CD8-positive, alpha-beta memory T cell (primary cell): ENCODE results near the gene BRD7. TPM values are rescaled to one million over a fixed set of nuclear protein-coding genes. Genes with fewer than 3 reads are reported as not detected.
A peak's percentile ranks its signal among the peaks of the same experiment; 100 is the strongest.

Experiments used
- CTCF ChIA-PET: fragments of 350-600 bp; sonication (Branson Sonifier 250); formaldehyde crosslinking; loops from one replicate; lab custom pipeline; 2021; ENCODE audit warnings: antibody characterized with exemption; lab: Charles Lee
- POLR2A ChIA-PET: fragments of 350-600 bp; sonication (Branson Sonifier 250); formaldehyde crosslinking; loops from one replicate; lab custom pipeline; 2021; ENCODE audit warnings: antibody characterized with exemption; lab: Charles Lee
- DNase-seq, 5 donors: peaks; one replicate each; pipeline versions ENCODE4 v3.0.0 to v3.0.0-alpha.2; 2020 to 2022; ENCODE audit warnings: mixed read lengths in 1 of 5
- H3K27ac ChIP-seq: one replicate; pipeline ENCODE4 v1.7.0; 2013; ENCODE audit warnings: low read depth, mild to moderate bottlenecking, low read length, moderate library complexity
- H3K27me3 ChIP-seq: 2 replicates; pipeline ENCODE4 v1.7.0; 2013; ENCODE audit warnings: low read length, mild to moderate bottlenecking; ENCODE audit not compliant: insufficient read depth, poor library complexity, severe bottlenecking
- H3K36me3 ChIP-seq: 2 replicates; pipeline ENCODE4 v1.7.0; 2013; ENCODE audit warnings: mild to moderate bottlenecking, low read length, moderate library complexity; ENCODE audit not compliant: insufficient read depth
- H3K4me1 ChIP-seq: 2 replicates; pipeline ENCODE4 v1.7.0; 2013; ENCODE audit warnings: mild to moderate bottlenecking, low read length, moderate library complexity; ENCODE audit not compliant: insufficient read depth
- H3K4me3 ChIP-seq: 2 replicates; pipeline ENCODE4 v1.7.0; 2013; ENCODE audit warnings: mild to moderate bottlenecking, low read length
- H3K9me3 ChIP-seq: 2 replicates; pipeline ENCODE4 v1.7.0; 2013; ENCODE audit warnings: mild to moderate bottlenecking, low read length
- H3K27ac Mint-ChIP-seq, 8 donors: one replicate each; pipeline ENCODE4 v1.8.0; 2020 to 2021; ENCODE audit warnings: mixed read lengths in 8 of 8, mild to moderate bottlenecking in 6 of 8, inconsistent platforms in 3 of 8, moderate library complexity in 3 of 8
- H3K27me3 Mint-ChIP-seq, 2 donors: one replicate each; pipeline ENCODE4 v1.8.0; 2020 to 2021; ENCODE audit warnings: mixed read lengths in 2 of 2, mild to moderate bottlenecking in 1 of 2, moderate library complexity in 1 of 2
- H3K36me3 Mint-ChIP-seq, 3 donors: one replicate each; pipeline ENCODE4 v1.8.0; 2020 to 2021; ENCODE audit warnings: mixed read lengths in 3 of 3, inconsistent platforms in 1 of 3, mild to moderate bottlenecking in 1 of 3
- H3K4me1 Mint-ChIP-seq, 3 donors: one replicate each; pipeline ENCODE4 v1.8.0; 2020 to 2021; ENCODE audit warnings: mixed read lengths in 3 of 3, inconsistent platforms in 1 of 3, mild to moderate bottlenecking in 1 of 3
- H3K4me3 Mint-ChIP-seq, 7 donors: one replicate each; pipeline ENCODE4 v1.8.0; 2020 to 2021; ENCODE audit warnings: mixed read lengths in 7 of 7, mild to moderate bottlenecking in 6 of 7, moderate library complexity in 4 of 7, inconsistent platforms in 2 of 7
- H3K9me3 Mint-ChIP-seq, 5 donors: one replicate each; pipeline ENCODE4 v1.8.0; 2020 to 2022; ENCODE audit warnings: mixed read lengths in 5 of 5, mild to moderate bottlenecking in 3 of 5, moderate library complexity in 2 of 5, inconsistent platforms in 1 of 5
- polyA plus RNA-seq: library from polyadenylated mRNA; unstranded; fragments of 300-500 nt; fragmentation: Illumina TruSeq; gene quantifications from one replicate; pipeline ENCODE4 v1.2.3, GENCODE V29; 2021
- total RNA-seq, 2 experiments: library from RNA; stranded (reverse); gene quantifications; one replicate each; pipeline ENCODE4 v1.2.3, GENCODE V29; 2021

BRD7 gene
- total and polyA plus RNA-seq, 3 experiments from 2014 or later = 55.7 to 103 (median 101) TPM

DNA sequence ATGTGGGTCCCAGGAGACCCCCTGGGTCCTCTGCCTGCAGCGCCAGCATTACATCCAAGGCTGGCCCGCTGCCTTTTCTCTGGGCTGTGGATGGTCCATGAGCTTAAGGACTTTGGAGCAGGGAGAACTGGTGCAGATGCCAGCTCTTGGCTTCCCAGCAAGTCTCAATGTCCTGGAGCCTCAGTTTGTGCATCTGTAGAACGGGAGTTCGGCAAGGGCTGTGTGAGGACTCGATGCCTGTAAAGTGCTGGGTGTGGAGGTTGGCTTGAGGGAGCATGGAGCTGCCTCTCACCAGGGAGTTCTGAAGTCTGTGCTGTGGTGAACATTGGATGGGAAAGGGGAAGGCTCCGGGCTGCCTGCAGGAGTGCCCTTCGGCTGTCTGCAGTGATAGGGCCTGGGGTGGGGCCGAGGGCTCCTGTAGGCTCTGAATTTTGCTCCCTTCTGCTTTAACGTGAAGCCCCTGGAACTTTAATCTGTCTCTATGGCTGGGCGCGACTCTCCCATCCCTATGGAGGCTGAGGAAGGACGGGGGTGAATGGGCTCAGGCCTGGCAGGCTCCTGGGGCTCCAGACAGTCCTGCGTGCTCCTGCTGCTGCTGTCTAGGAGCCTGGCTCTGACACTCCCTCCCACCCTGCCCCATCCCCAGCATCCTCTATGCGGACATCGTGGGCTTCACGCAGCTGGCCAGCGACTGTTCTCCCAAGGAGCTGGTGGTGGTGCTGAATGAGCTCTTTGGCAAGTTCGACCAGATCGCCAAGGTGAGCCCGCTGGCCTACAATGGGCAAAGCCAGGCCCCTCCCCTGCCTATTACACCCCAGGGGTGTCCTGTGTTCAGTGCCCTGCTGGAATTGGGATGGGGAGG, 74.6 kb downstream of the BRD7 start:
- Histone ChIP-seq H3K4me1 (no peaks in the 10 kb centered on the region), H3K9me3 (no peaks in the 10 kb centered on the region), H3K27ac (no peak overlapping the region), H3K27me3 (no peaks in the 10 kb centered on the region), H3K36me3 (peaks cover 72% of the 10 kb centered on the region), H3K4me3 (no peak overlapping the region)
- no peak for DNase-seq
- ChIA-PET POLR2A (no interaction called here), CTCF (interaction anchor here (0.7 to 1.2 kb wide), 2 partner anchors 33 to 133 kb away, joined by 3 read pairs; no protein-coding TSS in a partner anchor)
- no peak overlapping the region for H3K4me3 Mint-ChIP-seq
- peak overlapping the region in 5 of 8 donors; percentile 33 to 79 (median 51) for H3K27ac Mint-ChIP-seq
- H3K4me1 Mint-ChIP-seq = peaks cover under 1 to 10% (median 6%) of the 10 kb centered on the region in 3 donors
- peaks cover 0 to 89% (median 0%) of the 10 kb centered on the region in 3 donors for H3K36me3 Mint-ChIP-seq
- H3K27me3 Mint-ChIP-seq = no peaks in the 10 kb centered on the region
- H3K9me3 Mint-ChIP-seq = no peaks in the 10 kb centered on the region

DNA sequence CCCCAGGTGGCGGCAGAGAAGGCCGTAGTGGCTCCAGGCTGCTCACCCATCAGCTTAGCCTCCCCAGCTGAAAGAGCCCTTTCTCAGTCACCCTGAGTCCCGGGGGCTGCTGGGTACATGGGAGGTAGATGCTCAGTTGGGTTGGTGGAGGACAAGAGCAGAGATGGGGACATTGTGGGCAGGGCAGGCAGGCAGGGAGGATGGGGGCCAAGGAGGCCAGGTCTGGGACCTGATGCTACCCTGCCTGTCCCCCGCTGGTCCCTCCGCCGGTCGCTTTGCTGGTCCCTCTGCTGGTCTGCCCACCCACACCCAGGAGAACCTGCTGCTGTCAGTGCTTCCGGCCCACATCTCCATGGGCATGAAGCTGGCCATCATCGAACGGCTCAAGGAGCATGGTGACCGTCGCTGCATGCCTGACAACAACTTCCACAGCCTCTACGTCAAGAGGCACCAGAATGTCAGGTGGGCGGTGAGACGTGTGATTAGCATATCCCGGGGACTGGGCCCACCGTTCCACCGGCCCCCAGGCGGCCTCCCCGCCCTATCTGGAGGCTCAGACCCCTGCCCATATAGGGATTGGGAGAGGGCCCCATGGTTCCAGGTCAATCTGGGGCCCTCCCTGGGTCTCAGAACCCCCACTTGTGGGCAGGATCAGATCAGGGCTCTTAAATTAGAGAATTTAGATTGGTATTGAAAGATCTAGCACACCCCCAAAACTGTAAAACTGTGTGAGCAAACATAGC, 75.6 kb downstream of the BRD7 start:
- ChIA-PET POLR2A (no interaction called here), CTCF (no interaction called here)
- Mint-ChIP-seq H3K36me3 (peaks cover 0 to 90% (median 2%) of the 10 kb centered on the region in 3 donors), H3K4me3 (no peak overlapping the region), H3K9me3 (no peaks in the 10 kb centered on the region), H3K4me1 (peaks cover 8 to 17% (median 10%) of the 10 kb centered on the region in 3 donors), H3K27ac (peak overlapping the region in 3 of 8 donors; percentile 6 to 87 (median 70)), H3K27me3 (no peaks in the 10 kb centered on the region)
- no peak overlapping the region for H3K4me3 ChIP-seq
- H3K27ac ChIP-seq = no peak overlapping the region
- no peaks in the 10 kb centered on the region for H3K9me3 ChIP-seq
- no peaks in the 10 kb centered on the region for H3K4me1 ChIP-seq
- peaks cover 74% of the 10 kb centered on the region for H3K36me3 ChIP-seq
- no peak for DNase-seq
- no peaks in the 10 kb centered on the region for H3K27me3 ChIP-seq

DNA sequence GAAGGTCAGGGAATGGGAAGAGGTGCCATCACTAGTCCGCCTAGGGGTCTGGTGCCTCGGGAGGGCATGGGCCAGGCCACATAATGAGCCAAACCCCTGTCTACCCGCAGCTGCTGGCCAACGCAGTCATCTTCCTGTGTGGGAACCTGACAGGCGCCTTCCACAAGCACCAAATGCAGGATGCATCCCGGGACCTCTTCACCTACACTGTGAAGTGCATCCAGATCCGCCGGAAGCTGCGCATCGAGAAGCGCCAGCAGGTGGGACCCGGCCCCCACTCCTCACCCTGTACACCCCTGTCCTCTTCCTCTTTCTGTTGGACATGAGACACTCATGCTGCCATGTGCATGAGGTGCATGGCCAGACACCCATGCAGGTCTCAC, 76.2 kb downstream of the BRD7 start:
- Histone ChIP-seq H3K9me3 (no peaks in the 10 kb centered on the region), H3K4me1 (no peaks in the 10 kb centered on the region), H3K27ac (no peak overlapping the region), H3K36me3 (peaks cover 74% of the 10 kb centered on the region), H3K27me3 (no peaks in the 10 kb centered on the region), H3K4me3 (no peak overlapping the region)
- DNase-seq = no peak
- H3K27me3 Mint-ChIP-seq = no peaks in the 10 kb centered on the region
- CTCF ChIA-PET = no interaction called here
- POLR2A ChIA-PET = no interaction called here
- no peak overlapping the region for H3K27ac Mint-ChIP-seq
- no peaks in the 10 kb centered on the region for H3K9me3 Mint-ChIP-seq
- peaks cover 9 to 20% (median 13%) of the 10 kb centered on the region in 3 donors for H3K4me1 Mint-ChIP-seq
- peaks cover 0 to 92% (median 2%) of the 10 kb centered on the region in 3 donors for H3K36me3 Mint-ChIP-seq
- H3K4me3 Mint-ChIP-seq = no peak overlapping the region

DNA sequence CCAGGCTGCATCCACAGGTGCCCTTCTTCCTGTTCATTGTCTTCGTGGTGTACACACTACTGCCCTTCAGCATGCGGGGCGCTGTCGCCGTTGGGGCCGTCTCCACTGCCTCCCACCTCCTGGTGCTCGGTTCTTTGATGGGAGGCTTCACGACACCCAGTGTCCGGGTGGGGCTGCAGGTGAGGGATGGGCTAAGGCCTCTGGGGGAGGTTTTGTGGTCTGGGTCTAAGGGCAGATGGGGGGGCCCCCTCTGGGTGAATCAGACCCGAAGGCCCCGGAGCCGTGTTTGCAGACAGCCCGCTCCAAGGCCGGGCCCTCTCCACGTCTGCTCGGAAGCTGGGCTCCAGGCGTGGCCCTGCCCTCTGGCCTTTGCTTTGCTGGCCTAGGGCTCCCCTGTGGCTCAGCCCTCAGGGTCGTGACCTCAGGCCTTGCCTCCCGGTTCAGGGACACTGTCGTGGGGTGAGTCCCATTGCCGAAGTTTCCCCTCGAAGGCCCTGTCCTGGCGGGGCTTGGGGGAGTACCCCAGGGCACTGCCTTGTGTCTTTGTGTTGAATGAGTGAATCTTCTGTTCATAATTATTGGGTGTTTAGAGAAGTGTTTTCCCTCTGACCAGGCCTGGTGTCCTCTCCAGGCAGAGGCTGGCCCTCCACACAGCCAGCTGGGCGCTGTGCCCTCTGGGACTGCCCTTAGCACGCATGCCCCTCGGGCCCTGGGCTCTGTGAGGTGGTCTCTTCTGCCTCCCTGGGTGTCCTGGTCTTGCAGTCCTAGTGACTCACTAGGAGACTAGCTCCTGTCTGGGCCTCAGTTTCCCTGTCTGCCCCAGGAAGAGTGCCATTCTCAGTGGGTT, 76.8 kb downstream of the BRD7 start:
- H3K36me3 ChIP-seq = peaks cover 69% of the 10 kb centered on the region
- H3K27me3 ChIP-seq = no peaks in the 10 kb centered on the region
- POLR2A ChIA-PET = no interaction called here
- no peaks in the 10 kb centered on the region for H3K9me3 Mint-ChIP-seq
- no peaks in the 10 kb centered on the region for H3K9me3 ChIP-seq
- H3K4me1 ChIP-seq = no peaks in the 10 kb centered on the region
- peaks cover 9 to 20% (median 14%) of the 10 kb centered on the region in 3 donors for H3K4me1 Mint-ChIP-seq
- H3K36me3 Mint-ChIP-seq = peaks cover 0 to 90% (median 2%) of the 10 kb centered on the region in 3 donors
- no peak overlapping the region for H3K27ac ChIP-seq
- DNase-seq = no peak
- no peaks in the 10 kb centered on the region for H3K27me3 Mint-ChIP-seq
- CTCF ChIA-PET = no interaction called here
- no peak overlapping the region for H3K4me3 ChIP-seq
- H3K27ac Mint-ChIP-seq = peak overlapping the region in 2 of 8 donors; percentile 17 to 64
- no peak overlapping the region for H3K4me3 Mint-ChIP-seq

DNA sequence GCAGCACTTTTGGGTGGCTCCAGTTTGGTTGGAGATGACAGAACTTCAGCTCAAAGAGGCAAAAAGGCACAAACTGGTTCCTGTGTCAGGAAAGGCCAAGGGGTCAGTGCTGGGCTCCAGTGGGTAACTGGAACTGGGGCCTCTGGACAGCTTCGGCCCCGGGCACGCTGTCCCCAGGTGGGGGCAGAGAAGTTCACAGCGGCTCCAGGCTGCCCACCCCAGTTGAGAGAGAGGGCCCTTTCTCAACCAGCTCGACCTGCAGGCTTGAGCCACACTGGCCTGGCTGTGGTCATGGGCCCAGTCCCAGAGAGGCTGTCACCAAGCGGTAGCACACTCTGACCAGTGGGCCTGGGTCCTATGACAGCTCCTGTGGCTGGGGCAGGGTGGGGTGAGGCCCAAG, 77.9 kb downstream of the BRD7 start:
- no peaks in the 10 kb centered on the region for H3K9me3 ChIP-seq
- H3K4me1 ChIP-seq = peaks cover 2% of the 10 kb centered on the region
- no peaks in the 10 kb centered on the region for H3K27me3 ChIP-seq
- no peaks in the 10 kb centered on the region for H3K9me3 Mint-ChIP-seq
- peaks cover 67% of the 10 kb centered on the region for H3K36me3 ChIP-seq
- ChIA-PET POLR2A (interaction anchor here (1.1 kb wide), 1 partner anchor 11 kb away, joined by 3 read pairs; no protein-coding TSS in a partner anchor), CTCF (no interaction called here)
- H3K4me3 ChIP-seq = no peak overlapping the region
- DNase-seq = no peak
- H3K27ac ChIP-seq = no peak overlapping the region
- no peaks in the 10 kb centered on the region for H3K27me3 Mint-ChIP-seq
- no peak overlapping the region for H3K4me3 Mint-ChIP-seq
- H3K36me3 Mint-ChIP-seq = peaks cover 5 to 86% (median 5%) of the 10 kb centered on the region in 3 donors
- peaks cover 16 to 28% (median 19%) of the 10 kb centered on the region in 3 donors for H3K4me1 Mint-ChIP-seq
- H3K27ac Mint-ChIP-seq = no peak overlapping the region

DNA sequence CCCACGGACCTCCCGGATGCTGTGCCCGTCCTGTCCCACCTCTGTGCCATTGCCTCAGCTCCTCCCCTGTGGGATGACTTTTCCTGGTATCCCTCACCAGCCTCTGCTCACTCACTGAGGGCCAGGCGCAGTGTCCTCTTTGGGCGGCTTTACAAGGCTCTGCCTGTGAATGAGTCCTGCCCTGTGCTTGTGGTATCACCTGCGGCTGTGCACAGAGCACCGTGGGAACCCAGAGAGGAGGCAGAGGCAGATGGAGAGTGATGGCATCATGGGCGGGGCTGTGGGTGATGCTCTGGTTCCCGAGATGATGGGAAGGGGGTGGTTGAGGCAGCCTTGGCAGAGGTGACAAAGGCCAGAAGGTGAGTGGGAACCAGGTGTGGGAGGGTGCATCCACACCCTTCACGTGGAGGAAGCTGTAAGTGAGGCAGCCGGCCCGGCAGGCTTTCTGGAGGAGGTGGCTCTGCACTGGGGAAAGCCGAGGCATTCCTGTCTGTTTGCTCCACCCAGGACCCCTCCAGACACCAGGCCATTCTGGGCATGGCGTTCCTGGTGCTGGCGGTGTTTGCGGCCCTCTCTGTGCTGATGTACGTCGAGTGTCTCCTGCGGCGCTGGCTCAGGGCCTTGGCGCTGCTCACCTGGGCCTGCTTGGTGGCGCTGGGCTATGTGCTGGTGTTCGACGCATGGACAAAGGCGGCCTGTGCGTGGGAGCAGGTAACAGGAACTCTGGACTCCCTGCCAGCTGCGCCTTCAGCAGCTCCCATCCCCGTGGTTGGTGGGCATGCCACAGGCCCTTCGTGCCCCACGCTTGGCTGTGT, 78.6 kb downstream of the BRD7 start:
- Mint-ChIP-seq H3K4me1 (peaks cover 23 to 31% (median 26%) of the 10 kb centered on the region in 3 donors), H3K27me3 (no peaks in the 10 kb centered on the region), H3K36me3 (peaks cover 5 to 84% (median 5%) of the 10 kb centered on the region in 3 donors), H3K27ac (peak overlapping the region in 6 of 8 donors; percentile 12 to 95 (median 52)), H3K9me3 (no peaks in the 10 kb centered on the region), H3K4me3 (no peak overlapping the region)
- ChIA-PET POLR2A (interaction anchor here (1.1 kb wide), 1 partner anchor 10 kb away, joined by 3 read pairs; no protein-coding TSS in a partner anchor), CTCF (interaction anchor here (1.1 kb wide), 1 partner anchor 37 kb away, joined by 4 read pairs; no protein-coding TSS in a partner anchor)
- no peaks in the 10 kb centered on the region for H3K9me3 ChIP-seq
- H3K27ac ChIP-seq = no peak overlapping the region
- H3K4me1 ChIP-seq = peaks cover 9% of the 10 kb centered on the region
- H3K36me3 ChIP-seq = peaks cover 61% of the 10 kb centered on the region
- H3K27me3 ChIP-seq = no peaks in the 10 kb centered on the region
- no peak overlapping the region for H3K4me3 ChIP-seq
- DNase-seq = no peak

DNA sequence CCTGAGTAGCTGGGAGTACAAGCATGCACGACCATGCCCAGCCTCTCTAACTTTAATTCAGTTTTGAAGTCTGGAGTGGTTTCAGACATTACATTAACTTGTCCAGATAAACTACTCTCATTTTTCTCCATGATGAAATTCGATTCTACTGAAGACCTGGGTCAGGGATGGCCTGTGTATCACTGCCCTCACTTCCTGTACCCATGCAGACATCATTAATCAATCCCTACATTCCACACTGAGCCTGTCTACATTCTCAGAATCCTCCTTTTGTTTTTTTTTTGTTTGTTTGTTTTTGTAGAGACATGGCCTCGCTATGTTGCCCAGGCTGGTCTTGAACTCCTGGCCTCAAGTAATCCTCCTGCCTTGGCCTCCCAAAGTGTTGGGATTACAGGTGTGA, 79.9 kb downstream of the BRD7 start:
- no peak overlapping the region for H3K27ac ChIP-seq
- peaks cover 22% of the 10 kb centered on the region for H3K4me1 ChIP-seq
- no peaks in the 10 kb centered on the region for H3K27me3 Mint-ChIP-seq
- H3K9me3 ChIP-seq = no peaks in the 10 kb centered on the region
- peaks cover 35 to 42% (median 39%) of the 10 kb centered on the region in 3 donors for H3K4me1 Mint-ChIP-seq
- ChIA-PET POLR2A (no interaction called here), CTCF (interaction anchor here (1.5 kb wide), 1 partner anchor 23 kb away, joined by 5 read pairs; no protein-coding TSS in a partner anchor)
- H3K4me3 ChIP-seq = no peak overlapping the region
- peak overlapping the region in 5 of 8 donors; percentile 26 to 85 (median 61) for H3K27ac Mint-ChIP-seq
- peaks cover 51% of the 10 kb centered on the region for H3K36me3 ChIP-seq
- no peak for DNase-seq
- peaks cover 5 to 76% (median 5%) of the 10 kb centered on the region in 3 donors for H3K36me3 Mint-ChIP-seq
- H3K27me3 ChIP-seq = no peaks in the 10 kb centered on the region
- H3K9me3 Mint-ChIP-seq = no peaks in the 10 kb centered on the region
- H3K4me3 Mint-ChIP-seq = peak overlapping the region in 1 of 7 donors; percentile 68
